Keratinocyte (primary cell): ENCODE measurements around the gene PCIF1. TPM values are rescaled to one million over a fixed set of nuclear protein-coding genes. Genes with fewer than 3 reads are reported as not detected.

Source experiments
- DNase-seq: peaks from one replicate; pipeline ENCODE4 v3.0.0-alpha.2; 2011; ENCODE audit warnings: low read depth, missing footprints, low spot score
- FAIRE-seq: peaks from 2 replicates; lab custom pipeline; 2011; peaks lifted over from hg19 to GRCh38; lab: Jason Lieb, UNC
- H2AFZ ChIP-seq: 2 replicates; pipeline ENCODE4 v1.6.0; 2012; ENCODE audit warnings: low read length, control low read depth, inconsistent platforms; ENCODE audit not compliant: control insufficient read depth
- H3K27ac ChIP-seq: 2 replicates; pipeline ENCODE4 v1.5.1; 2011; ENCODE audit warnings: low read length; ENCODE audit not compliant: control insufficient read depth, insufficient read depth
- H3K27me3 ChIP-seq: 3 replicates; pipeline ENCODE4 v1.6.0; 2011; ENCODE audit warnings: low read length; ENCODE audit not compliant: control insufficient read depth, insufficient read depth; ENCODE audit errors: extremely low read depth
- H3K36me3 ChIP-seq, 2 experiments: 2 replicates in 1 of 2; 3 replicates in 1 of 2; pipeline ENCODE4 v1.5.1; 2011; ENCODE audit warnings: low read length in 2 of 2, mild to moderate bottlenecking in 1 of 2; ENCODE audit not compliant: control insufficient read depth in 2 of 2, insufficient read depth in 2 of 2; ENCODE audit errors: extremely low read depth in 1 of 2
- H3K4me1 ChIP-seq: 3 replicates; pipeline ENCODE4 v1.5.1; 2011; ENCODE audit warnings: low read length; ENCODE audit not compliant: control insufficient read depth, insufficient read depth; ENCODE audit errors: extremely low read depth
- H3K4me2 ChIP-seq: 3 replicates; pipeline ENCODE4 v1.6.0; 2011; ENCODE audit warnings: low read depth, low read length; ENCODE audit not compliant: control insufficient read depth, insufficient read depth; ENCODE audit errors: extremely low read depth
- H3K4me3 ChIP-seq, 3 experiments: fragments of 200-600 bp in 1 of 3; sonication (generic) in 1 of 3; 2 replicates in 2 of 3; 3 replicates in 1 of 3; pipeline ENCODE4 v1.5.1; 2011 to 2016; ENCODE audit warnings: low read length in 3 of 3, mild to moderate bottlenecking in 3 of 3, control low read depth in 2 of 3, inconsistent platforms in 1 of 3, low read depth in 1 of 3, mixed read lengths in 1 of 3, mixed run types in 1 of 3, moderate library complexity in 1 of 3; ENCODE audit not compliant: control insufficient read depth in 2 of 3, insufficient read depth in 2 of 3; ENCODE audit errors: extremely low read depth in 1 of 3
- H3K79me2 ChIP-seq: 2 replicates; pipeline ENCODE4 v1.6.0; 2012; ENCODE audit warnings: low read length; ENCODE audit not compliant: control insufficient read depth, insufficient read depth
- H3K9ac ChIP-seq: 3 replicates; pipeline ENCODE4 v1.6.0; 2011; ENCODE audit warnings: low read length; ENCODE audit not compliant: control insufficient read depth, insufficient read depth; ENCODE audit errors: extremely low read depth
- H3K9me1 ChIP-seq: 3 replicates; pipeline ENCODE4 v1.6.0; 2011; ENCODE audit warnings: low read length; ENCODE audit not compliant: control insufficient read depth, insufficient read depth; ENCODE audit errors: extremely low read depth
- H3K9me3 ChIP-seq: 2 replicates; pipeline ENCODE4 v1.5.1; 2012; ENCODE audit warnings: low read depth, low read length; ENCODE audit not compliant: control insufficient read depth
- H4K20me1 ChIP-seq: 3 replicates; pipeline ENCODE4 v1.6.0; 2011; ENCODE audit warnings: low read length; ENCODE audit not compliant: control insufficient read depth, insufficient read depth; ENCODE audit errors: extremely low read depth
- EZH2 ChIP-seq: IDR thresholded peaks from one replicate; pipeline ENCODE4 v1.6.1; 2012; ENCODE audit warnings: inconsistent platforms, mild to moderate bottlenecking, low read length, moderate library complexity
- dilution Hi-C: fragments of 300-500 bp; cut with MboI; formaldehyde crosslinking; loops from one replicate; pipeline ENCODE4 v1.7.0; 2020; ENCODE audit warnings: low sequenced_read_pairs; ENCODE audit not compliant: extremely low pct_ligation_motif_present
- polyA plus RNA-seq, 5 experiments: library from polyadenylated mRNA; depleted of rRNA in 3 of 5; stranded (reverse) in 3 of 5; stranded (forward) in 1 of 5; unstranded in 1 of 5; fragments of >200 nt; gene quantifications; 1 replicate in 1 of 5; 2 replicates in 3 of 5; 3 replicates in 1 of 5; pipeline versions ENCODE4 v1.2.1 to v1.2.3, GENCODE V29; 2011 to 2012; ENCODE audit warnings: missing spikeins in 2 of 5, low read depth in 1 of 5, low replicate concordance in 1 of 5
- TF ChIP-seq, protein P1 (sequence below), 3 experiments: IDR thresholded peaks in 1 of 3; conservative IDR thresholded peaks in 1 of 3; optimal IDR thresholded peaks in 1 of 3; 2 replicates in 2 of 3; 3 replicates in 1 of 3; pipeline versions ENCODE3 to v1.5.1; 2011; ENCODE audit warnings: low read length in 3 of 3, mild to moderate bottlenecking in 3 of 3, moderate library complexity in 2 of 3, control low read depth in 1 of 3, inconsistent platforms in 1 of 3; ENCODE audit not compliant: insufficient read depth in 2 of 3; ENCODE audit errors: extremely low read depth in 1 of 3

Gene PCIF1
- polyA plus RNA-seq, 1 donor (not counting 4 experiments of a cell fraction or from before 2014, with no cell fraction given), result 7.0 TPM

DNA sequence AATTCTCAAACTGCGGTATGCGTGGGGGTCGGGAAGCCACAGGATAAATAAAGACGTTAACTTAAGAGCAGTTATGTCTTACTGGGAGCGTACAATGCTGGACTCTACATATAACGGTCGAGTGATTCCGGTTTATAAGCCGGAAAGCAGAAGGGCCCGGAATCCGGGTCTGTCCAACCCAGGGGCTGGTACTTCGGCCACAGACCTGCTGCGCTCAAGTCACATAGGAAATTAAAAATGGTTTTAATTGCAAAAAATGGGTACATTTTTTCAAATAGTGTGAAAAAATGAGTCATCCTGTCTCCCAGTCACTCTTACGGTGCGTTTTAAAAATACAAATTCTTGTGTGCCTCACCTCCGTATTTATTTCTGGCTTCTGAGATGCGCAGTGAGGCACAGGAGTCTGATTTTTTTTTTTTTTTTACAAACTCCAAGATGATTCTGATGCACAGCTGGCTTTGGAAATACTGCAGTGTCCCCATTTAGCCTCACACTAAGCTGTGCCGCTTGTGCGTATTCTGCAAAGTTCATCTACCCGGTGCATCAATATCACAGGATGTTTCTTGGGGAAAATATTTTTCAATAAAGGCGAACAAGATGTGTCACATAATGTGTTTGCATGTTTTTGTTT, 1.0 kb downstream of the PCIF1 start:
- no peaks in the 10 kb centered on the region for H4K20me1 ChIP-seq
- no peak for DNase-seq
- H3K9me3 ChIP-seq, result no peaks in the 10 kb centered on the region
- H3K27ac ChIP-seq, result peak overlapping the region; percentile 89
- H3K4me3 ChIP-seq, result peak overlapping the region; percentile 89 to 100 (median 97)
- peak overlapping the region; percentile 84 for H3K4me2 ChIP-seq
- peak overlapping the region; percentile 90 for H2AFZ ChIP-seq
- H3K4me1 ChIP-seq, result peaks cover 14% of the 10 kb centered on the region
- no peak for FAIRE-seq
- TF ChIP-seq, protein P1, sequence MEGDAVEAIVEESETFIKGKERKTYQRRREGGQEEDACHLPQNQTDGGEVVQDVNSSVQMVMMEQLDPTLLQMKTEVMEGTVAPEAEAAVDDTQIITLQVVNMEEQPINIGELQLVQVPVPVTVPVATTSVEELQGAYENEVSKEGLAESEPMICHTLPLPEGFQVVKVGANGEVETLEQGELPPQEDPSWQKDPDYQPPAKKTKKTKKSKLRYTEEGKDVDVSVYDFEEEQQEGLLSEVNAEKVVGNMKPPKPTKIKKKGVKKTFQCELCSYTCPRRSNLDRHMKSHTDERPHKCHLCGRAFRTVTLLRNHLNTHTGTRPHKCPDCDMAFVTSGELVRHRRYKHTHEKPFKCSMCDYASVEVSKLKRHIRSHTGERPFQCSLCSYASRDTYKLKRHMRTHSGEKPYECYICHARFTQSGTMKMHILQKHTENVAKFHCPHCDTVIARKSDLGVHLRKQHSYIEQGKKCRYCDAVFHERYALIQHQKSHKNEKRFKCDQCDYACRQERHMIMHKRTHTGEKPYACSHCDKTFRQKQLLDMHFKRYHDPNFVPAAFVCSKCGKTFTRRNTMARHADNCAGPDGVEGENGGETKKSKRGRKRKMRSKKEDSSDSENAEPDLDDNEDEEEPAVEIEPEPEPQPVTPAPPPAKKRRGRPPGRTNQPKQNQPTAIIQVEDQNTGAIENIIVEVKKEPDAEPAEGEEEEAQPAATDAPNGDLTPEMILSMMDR (optimal IDR thresholded peaks at IDR 0.05 in 1 of 3, IDR thresholded peaks at IDR 0.05 in 1 of 3, conservative IDR thresholded peaks at IDR 0.05 in 1 of 3; ENCODE audit: extremely low read depth in 1 of 3, insufficient read depth in 2 of 3, low read length in 3 of 3), result no peak
- TF ChIP-seq EZH2, result no peak
- H3K79me2 ChIP-seq, result peaks cover 33% of the 10 kb centered on the region
- H3K9me1 ChIP-seq, result no peaks in the 10 kb centered on the region
- no peaks in the 10 kb centered on the region for H3K27me3 ChIP-seq
- dilution Hi-C loops, result no loop called here
- H3K36me3 ChIP-seq, result peaks cover 16 to 25% of the 10 kb centered on the region in 2 experiments
- peak overlapping the region; percentile 99 for H3K9ac ChIP-seq

DNA sequence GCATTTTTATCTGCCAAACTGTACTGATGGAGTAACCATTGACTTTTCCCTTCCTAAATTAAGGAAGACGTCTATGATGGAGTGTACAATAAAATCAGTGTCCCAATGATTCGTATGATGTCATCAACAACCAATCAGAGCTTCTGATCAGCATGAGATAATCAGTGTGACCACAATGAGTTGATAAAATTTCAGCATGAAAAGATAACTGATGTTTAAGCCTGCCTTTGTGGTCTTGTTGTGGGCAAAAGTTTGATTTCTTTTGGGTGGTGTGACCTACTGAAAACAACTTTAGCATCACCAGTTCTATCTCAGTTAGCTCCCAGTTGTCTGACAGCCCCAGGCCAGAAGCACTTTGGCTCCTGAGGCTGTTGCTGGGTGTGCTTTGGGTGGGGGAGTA, 3.3 kb downstream of the PCIF1 start:
- Histone ChIP-seq H3K9ac (no peak overlapping the region), H4K20me1 (no peaks in the 10 kb centered on the region), H3K9me3 (no peaks in the 10 kb centered on the region), H2AFZ (no peak overlapping the region), H3K79me2 (peaks cover 33% of the 10 kb centered on the region), H3K9me1 (no peaks in the 10 kb centered on the region), H3K27me3 (no peaks in the 10 kb centered on the region), H3K4me2 (no peak overlapping the region), H3K4me3 (no peak overlapping the region), H3K4me1 (peaks cover 14% of the 10 kb centered on the region), H3K27ac (no peak overlapping the region), H3K36me3 (peaks cover 21 to 30% of the 10 kb centered on the region in 2 experiments)
- TF ChIP-seq, protein P1 (optimal IDR thresholded peaks at IDR 0.05 in 1 of 3, IDR thresholded peaks at IDR 0.05 in 1 of 3, conservative IDR thresholded peaks at IDR 0.05 in 1 of 3; ENCODE audit: extremely low read depth in 1 of 3, insufficient read depth in 2 of 3, low read length in 3 of 3), result no peak
- no peak for TF ChIP-seq EZH2
- no peak for DNase-seq
- dilution Hi-C loops, result no loop called here
- FAIRE-seq, result no peak
